ENCODE results near the gene NHERF1. TPM values are rescaled to one million over a fixed set of nuclear protein-coding genes. Genes with fewer than 3 reads are reported as not detected.

The NHERF1 gene
- total and polyA plus RNA-seq, 2 of the 8 experiments (the other 6 are each of a cell fraction or from before 2014, with no cell fraction given): 92.9 to 99.2 TPM

DNA sequence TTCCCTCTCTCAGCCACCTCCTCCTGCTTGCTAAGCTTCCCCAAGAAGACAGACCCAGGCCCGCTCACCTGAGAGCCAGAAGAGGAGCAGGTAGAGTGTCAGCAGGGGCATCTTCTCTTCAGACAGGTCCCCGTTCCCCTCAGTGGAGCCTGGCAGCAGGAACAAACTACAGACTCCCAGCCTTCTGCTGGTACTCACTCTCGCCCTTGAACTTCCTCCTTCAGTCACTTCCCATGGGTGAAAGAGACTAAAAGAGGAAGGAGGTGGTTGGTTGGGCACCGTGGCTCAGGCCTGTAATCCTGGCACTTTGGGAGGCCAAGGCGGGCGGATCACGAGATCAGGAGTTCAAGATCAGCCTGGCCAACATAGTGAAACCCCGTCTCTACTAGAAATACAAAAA lies 35.7 kb upstream of the NHERF1 start, which contains the start of gene CD300LF:
TSS of gene CD300LF (minus strand) at position 168 of the 400 bp plus-strand sequence. CDS start at position 111, 57 bp downstream.
- Histone ChIP-seq H2BK20ac (ENCODE audit: low read length) (no peak within 1 kb of the TSS), H2BK12ac (ENCODE audit: low read depth, low read length) (no peak within 1 kb of the TSS), H3K56ac (replicated peaks; ENCODE audit: insufficient read length, low read depth, low read length) (no peak within 1 kb of the TSS), H3K79me1 (ENCODE audit: low read depth, low read length) (no peaks in the 10 kb centered on the region), H3K4me3 (ENCODE audit: extremely low read depth in 1 of 4, insufficient read depth in 2 of 4, low read depth in 3 of 4, low read length in 4 of 4) (no peak within 1 kb of the TSS), H2AFZ (ENCODE audit: low read length) (no peak within 1 kb of the TSS), H3K36me3 (ENCODE audit: control insufficient read depth in 2 of 4, insufficient read depth in 4 of 4, low read length in 3 of 4) (no peaks in the 10 kb centered on the region), H3K14ac (ENCODE audit: insufficient read length) (no peak within 1 kb of the TSS), H3K9ac (replicated peaks in 1 of 4; ENCODE audit: extremely low read depth in 1 of 4, low read depth in 3 of 4, low read length in 3 of 4) (no peak within 1 kb of the TSS), H3K4me1 (replicated peaks in 1 of 4; ENCODE audit: control insufficient read depth in 3 of 4, insufficient read depth in 4 of 4, low read length in 3 of 4) (no peaks in the 10 kb centered on the region), H4K91ac (replicated peaks; ENCODE audit: insufficient read length, low read length) (no peak within 1 kb of the TSS), H3K23me2 (ENCODE audit: low read depth, low read length) (no peaks in the 10 kb centered on the region), H3K27me3 (replicated peaks in 1 of 4; ENCODE audit: control insufficient read depth in 3 of 4, extremely low read depth in 1 of 4, insufficient read depth in 3 of 4, low read length in 3 of 4) (no peaks in the 10 kb centered on the region; a peak in 1 of 7 replicates), H3K23ac (ENCODE audit: insufficient read length) (no peak within 1 kb of the TSS), H3K4ac (replicated peaks; ENCODE audit: insufficient read length, low read depth, low read length) (no peak within 1 kb of the TSS), H2BK15ac (ENCODE audit: low read length) (no peak within 1 kb of the TSS), H3K9me3 (ENCODE audit: insufficient read depth in 2 of 2, low read depth in 1 of 2, low read length in 1 of 2) (no peaks in the 10 kb centered on the region), H4K8ac (ENCODE audit: extremely low read depth, insufficient read depth, low read length) (peak within 1 kb of the TSS; percentile 41; the same call in 1 of the 2 replicates), H3K27ac (ENCODE audit: low read depth, low read length) (no peak within 1 kb of the TSS), H4K20me1 (replicated peaks in 1 of 2; ENCODE audit: control insufficient read depth in 1 of 2, insufficient read depth in 2 of 2, low read length in 2 of 2) (no peaks in the 10 kb centered on the region), H2BK5ac (ENCODE audit: low read depth, low read length) (no peak within 1 kb of the TSS), H4K5ac (ENCODE audit: insufficient read length, low read depth, low read length) (no peak within 1 kb of the TSS), H3K4me2 (ENCODE audit: insufficient read depth in 1 of 2, low read depth in 2 of 2, low read length in 2 of 2) (no peak within 1 kb of the TSS), H2AK5ac (ENCODE audit: low read depth, low read length) (no peak within 1 kb of the TSS), H3K79me2 (ENCODE audit: control insufficient read depth in 1 of 2, insufficient read depth in 2 of 2, low read length in 2 of 2) (no peaks in the 10 kb centered on the region), H2BK120ac (replicated peaks; ENCODE audit: low read depth, low read length) (no peak within 1 kb of the TSS), H3K18ac (ENCODE audit: extremely low read depth, low read length) (no peak within 1 kb of the TSS)
- CTCF ChIA-PET (ENCODE audit: partially characterized antibody): interaction anchor here (0.8 to 1.6 kb wide), 4 partner anchors 23 to 61 kb away, joined by 3 to 5 read pairs (median 4); partner anchors contain the start of gene RAB37
- DNase-seq (ENCODE audit: low read depth in 1 of 2, low spot score in 2 of 2): no peak
- no peak for FAIRE-seq
- POLR2A ChIA-PET (ENCODE audit: partially characterized antibody): no interaction called here
- WGBS, 2 experiments (ENCODE audit: extremely low coverage in 1 of 2, insufficient coverage in 1 of 2, insufficient read length in 1 of 2, insufficient replicate concordance in 2 of 2, low coverage in 1 of 2, low lambda C conversion rate in 2 of 2, missing lambda C conversion rate in 1 of 2): 93% methylated on average over 7 of the region's 8 CpGs; no CpG with 5 or more reads in 1 of the 2 experiments
- TF ChIP-seq ZNF274 (IDR thresholded peaks at IDR 0.05; ENCODE audit: borderline replicate concordance, extremely low read depth, low read length) (no peak), KDM5A (IDR thresholded peaks at IDR 0.05; ENCODE audit: low read length) (no peak), TBP (IDR thresholded peaks at IDR 0.05; ENCODE audit: low read depth, low read length) (no peak), TCF12 (IDR thresholded peaks at IDR 0.05; ENCODE audit: low read depth, low read length) (no peak), EGR1 (IDR thresholded peaks at IDR 0.05; ENCODE audit: borderline replicate concordance, low read depth, low read length) (no peak), MAFK (IDR thresholded peaks at IDR 0.05; ENCODE audit: low read depth, low read length) (no peak), SP2 (IDR thresholded peaks at IDR 0.05; ENCODE audit: low read length) (no peak), RAD21 (IDR thresholded peaks at IDR 0.05 in 1 of 2, conservative IDR thresholded peaks at IDR 0.05 in 1 of 2; ENCODE audit: low read depth in 2 of 2, low read length in 2 of 2) (no peak), SUZ12 (IDR thresholded peaks at IDR 0.05; ENCODE audit: low read length) (no peak), SP1 (IDR thresholded peaks at IDR 0.05; ENCODE audit: low read depth, low read length) (no peak), SIRT6 (IDR thresholded peaks at IDR 0.05; ENCODE audit: low read length) (no peak), BCL11A (IDR thresholded peaks at IDR 0.05; ENCODE audit: low read depth in 2 of 2, low read length in 2 of 2) (no peak), BACH1 (IDR thresholded peaks at IDR 0.05; ENCODE audit: low read length) (no peak)
- TF ChIP-seq, protein P1, sequence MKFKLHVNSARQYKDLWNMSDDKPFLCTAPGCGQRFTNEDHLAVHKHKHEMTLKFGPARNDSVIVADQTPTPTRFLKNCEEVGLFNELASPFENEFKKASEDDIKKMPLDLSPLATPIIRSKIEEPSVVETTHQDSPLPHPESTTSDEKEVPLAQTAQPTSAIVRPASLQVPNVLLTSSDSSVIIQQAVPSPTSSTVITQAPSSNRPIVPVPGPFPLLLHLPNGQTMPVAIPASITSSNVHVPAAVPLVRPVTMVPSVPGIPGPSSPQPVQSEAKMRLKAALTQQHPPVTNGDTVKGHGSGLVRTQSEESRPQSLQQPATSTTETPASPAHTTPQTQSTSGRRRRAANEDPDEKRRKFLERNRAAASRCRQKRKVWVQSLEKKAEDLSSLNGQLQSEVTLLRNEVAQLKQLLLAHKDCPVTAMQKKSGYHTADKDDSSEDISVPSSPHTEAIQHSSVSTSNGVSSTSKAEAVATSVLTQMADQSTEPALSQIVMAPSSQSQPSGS (IDR thresholded peaks at IDR 0.05; ENCODE audit: low read length): no peak

Measured in H1 (cell line).